Retinal pigment epithelial cell (primary cell): Measurements from ENCODE around the gene TSACC.
"Not testable (repeated sequence)": the region's sequence is repeated elsewhere in the genome, so short reads cannot be mapped to it uniquely, and the experiment has no call there.

Experiments used
- DNase-seq: peaks from one replicate; pipeline ENCODE4 v3.0.0-alpha.2; 2010; ENCODE audit warnings: low read depth
- H3K4me3 ChIP-seq: 2 replicates; pipeline ENCODE4 v1.5.1; 2011; ENCODE audit warnings: mild to moderate bottlenecking, low read length, control low read depth, moderate library complexity
- CTCF ChIP-seq: conservative IDR thresholded peaks from 2 replicates; pipeline ENCODE4 v1.5.1; 2011; ENCODE audit warnings: low read depth, low read length, control low read depth, inconsistent platforms

Gene TSACC

GRCh38 chr1:156346636-156347035 lies 8.3 kb downstream of the TSACC start:
- H3K4me3 ChIP-seq = no peak overlapping the region
- TF ChIP-seq CTCF = no peak

GRCh38 chr1:156347331-156347730 lies 9.0 kb downstream of the TSACC start:
- no peak overlapping the region for H3K4me3 ChIP-seq
- no peak for TF ChIP-seq CTCF
- DNase-seq = no peak

More at GRCh38 chr1:156346636-156347035, 8.3 kb downstream of the TSACC start:
- DNase-seq = no peak

- H3K4me3 ChIP-seq, DNase-seq: not testable (repeated sequence)
Measured at GRCh38 chr1:156352481-156352880, 14.2 kb downstream of the TSACC start.

- H3K4me3 ChIP-seq = no peak overlapping the region
- no peak for TF ChIP-seq CTCF
- DNase-seq = no peak
Measured at GRCh38 chr1:156356262-156356874, 18.0 kb downstream of the TSACC start.

- H3K4me3 ChIP-seq = no peak overlapping the region
- no peak for DNase-seq
- peak; percentile 96 for TF ChIP-seq CTCF
Measured at GRCh38 chr1:156356875-156357534, 18.7 kb downstream of the TSACC start.

- H3K4me3 ChIP-seq = no peak overlapping the region
- no peak for TF ChIP-seq CTCF
- DNase-seq = no peak
Measured at GRCh38 chr1:156357977-156358376, 19.7 kb downstream of the TSACC start.

GRCh38 chr1:156358641-156359040 lies 20.3 kb downstream of the TSACC start:
- DNase-seq = no peak
- no peak for TF ChIP-seq CTCF
- no peak overlapping the region for H3K4me3 ChIP-seq

- no peak for TF ChIP-seq CTCF
- DNase-seq = no peak
- no peak overlapping the region for H3K4me3 ChIP-seq
Measured at GRCh38 chr1:156359249-156359648, 20.9 kb downstream of the TSACC start.
